Brain microvascular endothelial cell (primary cell): ENCODE results near the gene ATP13A3.
A peak's percentile ranks its signal among the peaks of the same experiment; 100 is the strongest.

Experiments
- DNase-seq: peaks from one replicate; pipeline ENCODE4 v3.0.0-alpha.2; 2020
- H3K27ac ChIP-seq: fragments of 250-450 bp; sonication (Bioruptor Pico); 2 replicates; pipeline ENCODE4 v1.5.1; 2020; ENCODE audit warnings: mild to moderate bottlenecking, moderate library complexity
- H3K27me3 ChIP-seq: fragments of 250-450 bp; sonication (Bioruptor Pico); replicated peaks from 2 replicates; pipeline ENCODE4 v1.5.1; 2020; ENCODE audit warnings: mild to moderate bottlenecking
- H3K36me3 ChIP-seq: fragments of 250-450 bp; sonication (Bioruptor Pico); replicated peaks from 2 replicates; pipeline ENCODE4 v1.5.1; 2020; ENCODE audit warnings: mild to moderate bottlenecking
- H3K4me3 ChIP-seq: 2 replicates; pipeline ENCODE4 v1.5.1; 2011; ENCODE audit warnings: low read depth, mild to moderate bottlenecking, control low read depth, low read length, moderate library complexity
- in situ Hi-C: cut with HindIII; loops from 2 replicates; pipeline ENCODE4 v1.10.0; 2017; ENCODE audit warnings: low sequenced_read_pairs, low pct_ligation_motif_present
- TF ChIP-seq, protein P1 (sequence below): IDR thresholded peaks from 2 replicates; pipeline ENCODE4 v1.5.1; 2011; ENCODE audit warnings: low read depth, mild to moderate bottlenecking, moderate library complexity, low read length, control low read depth, inconsistent platforms; ENCODE audit errors: missing control alignments

Gene ATP13A3

DNA sequence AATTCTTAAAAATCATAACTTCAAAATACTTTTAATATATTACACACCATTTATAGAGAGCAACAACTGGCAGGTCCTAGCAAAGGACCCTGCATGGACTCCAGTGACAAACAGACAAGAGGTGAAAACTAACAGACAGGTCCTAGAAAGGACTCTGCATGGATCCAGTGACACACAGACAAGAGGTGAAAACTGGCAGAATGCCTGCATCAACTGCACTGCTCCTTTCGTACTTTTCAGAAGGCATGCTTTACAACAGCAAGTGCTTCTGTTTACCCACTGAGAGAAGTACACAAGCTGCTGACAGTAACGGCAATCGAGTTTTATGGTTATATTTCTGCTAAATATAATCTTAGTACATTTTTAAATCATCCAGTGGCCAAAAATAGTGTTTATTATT, 63.5 kb downstream of the ATP13A3 start:
- H3K4me3 ChIP-seq, result no peak overlapping the region
- in situ Hi-C loops, result no loop called here
- H3K36me3 ChIP-seq, result peaks cover 51% of the 10 kb centered on the region
- H3K27me3 ChIP-seq, result no peaks in the 10 kb centered on the region
- no peak for DNase-seq
- no peak overlapping the region for H3K27ac ChIP-seq
- TF ChIP-seq, protein P1, sequence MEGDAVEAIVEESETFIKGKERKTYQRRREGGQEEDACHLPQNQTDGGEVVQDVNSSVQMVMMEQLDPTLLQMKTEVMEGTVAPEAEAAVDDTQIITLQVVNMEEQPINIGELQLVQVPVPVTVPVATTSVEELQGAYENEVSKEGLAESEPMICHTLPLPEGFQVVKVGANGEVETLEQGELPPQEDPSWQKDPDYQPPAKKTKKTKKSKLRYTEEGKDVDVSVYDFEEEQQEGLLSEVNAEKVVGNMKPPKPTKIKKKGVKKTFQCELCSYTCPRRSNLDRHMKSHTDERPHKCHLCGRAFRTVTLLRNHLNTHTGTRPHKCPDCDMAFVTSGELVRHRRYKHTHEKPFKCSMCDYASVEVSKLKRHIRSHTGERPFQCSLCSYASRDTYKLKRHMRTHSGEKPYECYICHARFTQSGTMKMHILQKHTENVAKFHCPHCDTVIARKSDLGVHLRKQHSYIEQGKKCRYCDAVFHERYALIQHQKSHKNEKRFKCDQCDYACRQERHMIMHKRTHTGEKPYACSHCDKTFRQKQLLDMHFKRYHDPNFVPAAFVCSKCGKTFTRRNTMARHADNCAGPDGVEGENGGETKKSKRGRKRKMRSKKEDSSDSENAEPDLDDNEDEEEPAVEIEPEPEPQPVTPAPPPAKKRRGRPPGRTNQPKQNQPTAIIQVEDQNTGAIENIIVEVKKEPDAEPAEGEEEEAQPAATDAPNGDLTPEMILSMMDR, result no peak

DNA sequence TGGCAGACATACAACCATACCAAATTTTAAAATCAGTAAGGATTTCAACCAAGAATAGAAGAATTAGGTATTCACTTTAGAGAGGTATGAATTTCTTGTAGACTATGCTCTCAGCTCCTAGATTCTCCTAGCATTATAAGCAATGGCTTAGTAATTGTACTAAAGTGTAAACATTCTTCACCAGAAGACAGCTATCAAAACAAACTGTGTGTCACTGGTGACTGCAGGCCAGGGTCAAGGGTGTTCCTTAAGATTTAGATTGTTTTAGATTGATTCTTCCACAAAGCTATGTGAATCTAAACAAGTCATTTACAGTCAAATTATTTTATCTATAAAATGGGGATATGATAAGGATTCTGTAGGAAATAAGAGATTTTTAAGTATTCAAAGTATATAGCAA, 64.6 kb downstream of the ATP13A3 start:
- no peak overlapping the region for H3K4me3 ChIP-seq
- TF ChIP-seq, protein P1, result no peak
- no peaks in the 10 kb centered on the region for H3K27me3 ChIP-seq
- in situ Hi-C loops, result no loop called here
- H3K27ac ChIP-seq, result peak overlapping the region; percentile 25
- DNase-seq, result no peak
- H3K36me3 ChIP-seq, result peaks cover 46% of the 10 kb centered on the region

DNA sequence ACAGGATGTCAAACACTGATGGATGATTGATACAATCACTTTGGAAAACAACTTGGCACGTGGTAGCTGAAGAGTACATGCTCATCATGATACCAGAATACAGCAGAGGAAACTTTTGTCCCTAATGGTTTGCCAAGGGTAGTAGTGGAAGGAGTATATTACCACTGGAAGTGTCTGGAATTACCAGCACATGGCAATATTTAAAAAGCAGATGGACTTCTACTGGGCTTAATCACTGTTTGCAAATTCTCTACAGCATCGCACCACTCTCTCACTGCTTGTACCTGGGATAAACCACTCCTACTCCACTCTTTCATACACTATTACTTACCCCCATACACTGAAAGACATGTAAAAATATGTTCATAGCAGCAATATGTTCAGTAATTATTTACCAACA, 68.1 kb downstream of the ATP13A3 start:
- in situ Hi-C loops, result no loop called here
- Histone ChIP-seq H3K36me3 (peaks cover 30% of the 10 kb centered on the region), H3K27ac (no peak overlapping the region), H3K4me3 (no peak overlapping the region), H3K27me3 (no peaks in the 10 kb centered on the region)
- TF ChIP-seq, protein P1, result no peak
- DNase-seq, result no peak

DNA sequence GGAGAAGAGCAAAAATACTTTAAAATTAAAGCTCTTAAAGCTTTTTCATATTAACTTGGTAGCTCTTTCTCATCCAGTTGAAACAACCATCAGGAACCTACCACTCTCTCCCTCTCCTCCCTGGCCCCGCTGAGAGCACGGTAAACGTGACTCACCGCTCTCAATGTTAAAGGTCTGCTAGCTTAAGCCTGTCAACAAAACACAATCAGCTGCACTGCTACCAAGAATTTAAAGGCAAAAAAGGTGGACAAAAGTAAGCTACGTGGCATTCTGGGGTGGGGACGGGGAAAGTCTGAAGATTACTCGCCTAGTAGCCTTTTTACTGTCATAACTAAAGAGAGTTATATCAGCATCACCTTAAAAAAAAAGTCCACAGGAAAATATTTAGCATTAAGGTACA, 79.4 kb downstream of the ATP13A3 start:
- H3K4me3 ChIP-seq, result no peak overlapping the region
- no peaks in the 10 kb centered on the region for H3K27me3 ChIP-seq
- no peak overlapping the region for H3K27ac ChIP-seq
- peaks cover 47% of the 10 kb centered on the region for H3K36me3 ChIP-seq
- TF ChIP-seq, protein P1, result no peak
- peak; percentile 40 for DNase-seq
- in situ Hi-C loops, result no loop called here

DNA sequence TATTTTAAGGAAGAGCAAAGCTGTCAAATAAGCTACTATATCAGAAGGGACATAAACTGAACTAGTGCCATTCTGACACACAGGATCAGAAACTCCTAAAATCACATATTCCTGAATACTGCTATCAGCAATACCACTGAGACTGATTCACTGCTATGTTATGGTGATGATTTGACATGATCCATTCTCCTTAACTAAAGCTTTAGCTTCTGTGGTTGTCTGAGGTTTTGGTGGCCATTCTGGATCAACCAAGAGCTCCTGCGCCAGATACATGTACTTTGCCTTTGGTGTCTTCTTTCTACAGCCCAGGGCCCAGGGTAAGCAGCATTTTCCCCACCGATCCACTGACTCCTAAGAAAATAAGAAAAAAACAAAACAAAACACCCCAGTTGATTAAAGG, 81.0 kb downstream of the ATP13A3 start:
- Histone ChIP-seq H3K36me3 (peaks cover 41% of the 10 kb centered on the region), H3K4me3 (no peak overlapping the region), H3K27me3 (no peaks in the 10 kb centered on the region), H3K27ac (no peak overlapping the region)
- in situ Hi-C loops, result no loop called here
- DNase-seq, result no peak
- TF ChIP-seq, protein P1, result no peak

DNA sequence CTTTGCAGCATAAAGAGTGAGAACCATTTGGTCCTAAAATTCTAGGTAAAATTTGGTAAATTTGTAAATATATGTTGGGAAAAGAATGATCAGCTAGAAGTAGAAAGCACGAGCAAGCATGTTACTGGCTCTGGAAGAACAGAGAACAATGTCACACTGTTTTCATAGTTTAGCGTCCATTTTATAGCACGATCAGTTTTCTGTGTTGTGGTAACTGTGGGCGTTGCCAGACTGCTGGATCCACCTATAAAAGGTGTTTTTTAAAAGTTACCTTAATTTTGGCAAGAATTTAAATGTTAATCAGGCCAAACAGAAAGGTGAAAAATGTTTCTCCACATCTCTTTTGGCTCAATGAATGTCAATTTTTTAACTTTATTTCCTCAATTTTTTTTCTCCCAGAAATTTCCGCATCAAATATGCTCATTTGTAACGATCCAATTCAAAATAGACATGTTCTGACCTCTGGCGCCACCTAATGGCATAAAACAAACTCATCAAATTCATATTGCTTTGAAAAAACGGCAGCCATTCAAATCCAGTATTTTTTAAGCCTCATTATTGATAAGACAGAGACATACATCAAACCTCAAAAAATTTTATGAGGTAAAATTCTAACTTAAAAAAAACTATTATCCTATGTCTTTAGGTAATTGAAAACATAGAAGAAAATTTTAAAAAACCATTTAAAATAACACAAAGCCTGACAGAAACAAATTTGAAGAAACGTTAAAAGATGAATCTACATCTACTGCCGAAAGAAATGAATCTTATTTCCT, 82.2 kb downstream of the ATP13A3 start:
- no peak overlapping the region for H3K4me3 ChIP-seq
- no peaks in the 10 kb centered on the region for H3K27me3 ChIP-seq
- H3K36me3 ChIP-seq, result peaks cover 37% of the 10 kb centered on the region
- peak; percentile 53 for DNase-seq
- in situ Hi-C loops, result no loop called here
- H3K27ac ChIP-seq, result no peak overlapping the region
- TF ChIP-seq, protein P1, result peak; percentile 57
